Cardiac fibroblast (primary cell): ENCODE data around the gene RERE.

Source experiments
- DNase-seq, 2 donors: peaks; one replicate each; pipeline versions ENCODE4 v3.0.0 to v3.0.0-alpha.2; 2010; ENCODE audit warnings: low read depth in 2 of 2
- H3K4me3 ChIP-seq, 2 donors: replicated peaks in 1 of 2; 1 replicate in 1 of 2; 2 replicates in 1 of 2; pipeline ENCODE4 v1.5.1; 2011; ENCODE audit warnings: low read depth in 2 of 2, low read length in 2 of 2, mild to moderate bottlenecking in 2 of 2, moderate library complexity in 1 of 2
- CTCF ChIP-seq: IDR thresholded peaks from one replicate; pipeline ENCODE4 v1.5.1; 2011; ENCODE audit warnings: low read depth, mild to moderate bottlenecking, low read length, inconsistent platforms

The RERE gene

GRCh38 chr1:8745749-8746390 is 71.6 kb downstream of the RERE start:
- H3K4me3 ChIP-seq: no peak overlapping the region
- DNase-seq: no peak
- TF ChIP-seq CTCF: no peak

GRCh38 chr1:8745346-8745745 is 72.1 kb downstream of the RERE start:
- TF ChIP-seq CTCF: no peak
- DNase-seq: no peak
- H3K4me3 ChIP-seq: no peak overlapping the region

- no peak overlapping the region for H3K4me3 ChIP-seq
- no peak for DNase-seq
- TF ChIP-seq CTCF: no peak
Measured at GRCh38 chr1:8742022-8742924, 75.2 kb downstream of the RERE start.

GRCh38 chr1:8740034-8740449 is 77.4 kb downstream of the RERE start:
- no peak overlapping the region for H3K4me3 ChIP-seq
- peak; percentile 41 to 90 for DNase-seq
- no peak for TF ChIP-seq CTCF

GRCh38 chr1:8739377-8739776 is 78.1 kb downstream of the RERE start:
- H3K4me3 ChIP-seq: no peak overlapping the region
- DNase-seq: peak in 1 of 2 donors; percentile 7
- no peak for TF ChIP-seq CTCF

GRCh38 chr1:8736927-8737326 is 80.5 kb downstream of the RERE start:
- no peak overlapping the region for H3K4me3 ChIP-seq
- no peak for TF ChIP-seq CTCF
- no peak for DNase-seq
